SHP77 treated with DMSO at 0.1 percent for 48 hours (cell line): ENCODE results near the gene USP15.

Experiments
- DNase-seq: peaks from one replicate; lab custom pipeline; 2025; lab: John Stamatoyannopoulos, UW

Gene USP15

GRCh38 chr12:62371661-62372060, 111.5 kb downstream of the USP15 start:
- DNase-seq, result no peak

- DNase-seq, result no peak
These were observed 111.9 kb downstream of the USP15 start for GRCh38 chr12:62372134-62372533.

- DNase-seq, result no peak
These were observed 112.6 kb downstream of the USP15 start for GRCh38 chr12:62372825-62373224.

GRCh38 chr12:62375603-62376002, 115.4 kb downstream of the USP15 start:
- DNase-seq, result no peak

- DNase-seq, result no peak
These were observed 119.0 kb downstream of the USP15 start for GRCh38 chr12:62379026-62379722.

- DNase-seq, result no peak
These were observed 119.5 kb downstream of the USP15 start for GRCh38 chr12:62379723-62380045.

GRCh38 chr12:62382526-62382925, 122.3 kb downstream of the USP15 start:
- no peak for DNase-seq

GRCh38 chr12:62396750-62397149, 136.5 kb downstream of the USP15 start:
- DNase-seq, result no peak

GRCh38 chr12:62400135-62400534, 139.9 kb downstream of the USP15 start:
- no peak for DNase-seq

- DNase-seq, result no peak
These were observed 141.4 kb downstream of the USP15 start for GRCh38 chr12:62401631-62402030.

- no peak for DNase-seq
These were observed 142.8 kb downstream of the USP15 start for GRCh38 chr12:62403031-62403430.

GRCh38 chr12:62407587-62407986, 147.4 kb downstream of the USP15 start:
- no peak for DNase-seq

- DNase-seq, result no peak
These were observed 148.9 kb downstream of the USP15 start for GRCh38 chr12:62409068-62409467.

- DNase-seq, result no peak
These were observed 154.0 kb downstream of the USP15 start for GRCh38 chr12:62414180-62414579.

GRCh38 chr12:62426089-62426488, 165.9 kb downstream of the USP15 start:
- DNase-seq, result no peak

GRCh38 chr12:62429457-62429856, 169.3 kb downstream of the USP15 start:
- DNase-seq, result no peak

- no peak for DNase-seq
These were observed 174.5 kb downstream of the USP15 start for GRCh38 chr12:62434494-62435302.

GRCh38 chr12:62435303-62436163, 175.3 kb downstream of the USP15 start:
- no peak for DNase-seq

- no peak for DNase-seq
These were observed 175.9 kb downstream of the USP15 start for GRCh38 chr12:62436164-62436503.

GRCh38 chr12:62438098-62438692, 178.0 kb downstream of the USP15 start:
- peak; percentile 32 for DNase-seq

- DNase-seq, result no peak
These were observed 186.7 kb downstream of the USP15 start for GRCh38 chr12:62446754-62447452.

GRCh38 chr12:62448436-62448835, 188.2 kb downstream of the USP15 start:
- DNase-seq, result no peak
